ENCODE data around the gene TMEM214. TPM values are rescaled to one million over a fixed set of nuclear protein-coding genes. Genes with fewer than 3 reads are reported as not detected.

TMEM214 gene
- total RNA-seq, 1 experiment from 2014 or later: 55.3 TPM

- peaks cover 9% of the 10 kb centered on the region for H3K27me3 Mint-ChIP-seq (ENCODE audit: low read depth)
- Histone ChIP-seq H3K9ac (ENCODE audit: extremely low read depth, insufficient read length, low read length) (peak overlapping the region; percentile 71), H3K23me2 (ENCODE audit: insufficient read length, low read depth, low read length, poor library complexity, severe bottlenecking) (peaks cover 10% of the 10 kb centered on the region), H3K79me2 (ENCODE audit: insufficient read depth, low read length) (no peaks in the 10 kb centered on the region), H3K9me3 (ENCODE audit: control insufficient read depth, low read depth, low read length) (no peaks in the 10 kb centered on the region), H2BK120ac (ENCODE audit: low read depth, low read length, poor library complexity, severe bottlenecking) (no peak overlapping the region), H3K4me2 (ENCODE audit: insufficient read depth, insufficient read length, low read length) (peak overlapping the region; percentile 59), H3K27me3 (ENCODE audit: insufficient read depth, low read length) (no peaks in the 10 kb centered on the region), H4K8ac (replicated peaks; ENCODE audit: insufficient read length, low read depth, low read length) (no peak overlapping the region), H2AK5ac (ENCODE audit: insufficient read length, low read length) (no peak overlapping the region), H3K56ac (ENCODE audit: insufficient read length, low read depth, low read length) (no peak overlapping the region), H2BK12ac (ENCODE audit: insufficient read length, low read depth, low read length) (no peak overlapping the region), H3K14ac (ENCODE audit: insufficient read depth, low read length) (peak overlapping the region; percentile 85; the same call in 1 of the 2 replicates), H3K18ac (ENCODE audit: insufficient read length, low read depth, low read length) (peak overlapping the region; percentile 44), H3K79me1 (ENCODE audit: insufficient read depth, low read depth, low read length, poor library complexity, severe bottlenecking) (no peaks in the 10 kb centered on the region), H2BK15ac (ENCODE audit: low read depth, low read length) (peak overlapping the region; percentile 41; the same call in 1 of the 2 replicates), H2BK5ac (ENCODE audit: insufficient read length, low read length) (no peak overlapping the region), H3K4ac (ENCODE audit: low read depth, low read length) (no peak overlapping the region), H2BK20ac (ENCODE audit: low read depth, low read length, poor library complexity, severe bottlenecking) (no peak overlapping the region), H3K23ac (ENCODE audit: insufficient read length, low read depth, low read length) (no peak overlapping the region), H4K5ac (ENCODE audit: insufficient read length, low read depth, low read length) (no peak overlapping the region), H3K27ac (ENCODE audit: insufficient read length, low read depth, low read length) (no peak overlapping the region), H4K91ac (ENCODE audit: insufficient read length, low read depth, low read length) (no peak overlapping the region), H4K20me1 (ENCODE audit: control insufficient read depth, insufficient read depth, insufficient read length) (no peaks in the 10 kb centered on the region), H3K4me1 (ENCODE audit: insufficient read depth, low read length) (peaks cover 4% of the 10 kb centered on the region; the same call in 1 of the 2 replicates), H3T11ph (ENCODE audit: low read length) (no peak overlapping the region), H2AFZ (ENCODE audit: low read length) (peak overlapping the region; percentile 10)
- no CpG with 5 or more reads among the region's 24 CpGs for WGBS (ENCODE audit: extremely low coverage, insufficient read length, low lambda C conversion rate)
- peaks cover 7 to 16% of the 10 kb centered on the region in 2 experiments for H3K9me3 Mint-ChIP-seq
- H3K36me3 Mint-ChIP-seq (ENCODE audit: insufficient read depth in 1 of 3, low read depth in 3 of 3): peaks cover 23 to 39% (median 37%) of the 10 kb centered on the region in 3 experiments
- H3K4me1 Mint-ChIP-seq: peaks cover 10 to 14% of the 10 kb centered on the region in 2 experiments
- TF ChIP-seq CTCF (conservative IDR thresholded peaks at IDR 0.05): no peak
- DNase-seq: peak; percentile 37
- H3K4me3 Mint-ChIP-seq: peak overlapping the region; percentile 86 to 94
- peak overlapping the region in 1 of 3 experiments; percentile 66; a peak in 2 of 7 replicates for H3K27ac Mint-ChIP-seq
Observed at GRCh38 chr2:27051902-27052645, 19.3 kb downstream of the TMEM214 start.
